ENCODE results near the gene NOS1.

The NOS1 gene

GRCh38 chr12:117292688-117293087 lies 68.7 kb downstream of the NOS1 start:
- DNase-seq (ENCODE audit: low read depth): no peak

GRCh38 chr12:117284140-117284539 lies 77.3 kb downstream of the NOS1 start:
- TF ChIP-seq CTCF (IDR thresholded peaks at IDR 0.05; ENCODE audit: insufficient read depth, low read depth, low read length, missing control alignments): no peak
- no peak overlapping the region for H3K4me3 ChIP-seq (ENCODE audit: low read length)
- DNase-seq (ENCODE audit: low read depth): no peak

More at GRCh38 chr12:117292688-117293087, 68.7 kb downstream of the NOS1 start:
- TF ChIP-seq CTCF (IDR thresholded peaks at IDR 0.05; ENCODE audit: insufficient read depth, low read depth, low read length, missing control alignments): no peak
- H3K4me3 ChIP-seq (ENCODE audit: low read length): no peak overlapping the region

GRCh38 chr12:117282490-117282889 lies 78.9 kb downstream of the NOS1 start:
- TF ChIP-seq CTCF (IDR thresholded peaks at IDR 0.05; ENCODE audit: insufficient read depth, low read depth, low read length, missing control alignments): no peak
- DNase-seq (ENCODE audit: low read depth): no peak
- H3K4me3 ChIP-seq (ENCODE audit: low read length): no peak overlapping the region

- no peak overlapping the region for H3K4me3 ChIP-seq (ENCODE audit: low read length)
- no peak for DNase-seq (ENCODE audit: low read depth)
- TF ChIP-seq CTCF (IDR thresholded peaks at IDR 0.05; ENCODE audit: insufficient read depth, low read depth, low read length, missing control alignments): no peak
Observed at GRCh38 chr12:117280019-117280680, 81.3 kb downstream of the NOS1 start.

- DNase-seq (ENCODE audit: low read depth): no peak
- TF ChIP-seq CTCF (IDR thresholded peaks at IDR 0.05; ENCODE audit: insufficient read depth, low read depth, low read length, missing control alignments): no peak
- H3K4me3 ChIP-seq (ENCODE audit: low read length): no peak overlapping the region
Observed at GRCh38 chr12:117279606-117280005, 81.8 kb downstream of the NOS1 start.

GRCh38 chr12:117277875-117278274 lies 83.6 kb downstream of the NOS1 start:
- DNase-seq (ENCODE audit: low read depth): no peak
- TF ChIP-seq CTCF (IDR thresholded peaks at IDR 0.05; ENCODE audit: insufficient read depth, low read depth, low read length, missing control alignments): no peak
- H3K4me3 ChIP-seq (ENCODE audit: low read length): no peak overlapping the region

- H3K4me3 ChIP-seq (ENCODE audit: low read length): no peak overlapping the region
- no peak for TF ChIP-seq CTCF (IDR thresholded peaks at IDR 0.05; ENCODE audit: insufficient read depth, low read depth, low read length, missing control alignments)
- no peak for DNase-seq (ENCODE audit: low read depth)
Observed at GRCh38 chr12:117273091-117273490, 88.3 kb downstream of the NOS1 start.

All from epithelial cell of esophagus (primary cell).